Right lobe of liver (tissue), 4 donors: ENCODE results near the gene TEX44.

ENCODE experiments used
- POLR2A ChIP-seq: fragments of 450-650 bp; IDR thresholded peaks from one replicate; pipeline ENCODE4 v1.6.1; 2017; ENCODE audit warnings: antibody characterized with exemption, mild to moderate bottlenecking
- TF ChIP-seq, protein P1 (sequence below), 4 donors: fragments of 200-600 bp in 3 of 4; fragments of 450-650 bp in 1 of 4; IDR thresholded peaks; one replicate each; pipeline versions ENCODE4 v1.5.1 to v1.8.0; 2016 to 2022; ENCODE audit warnings: antibody characterized with exemption in 4 of 4, mild to moderate bottlenecking in 2 of 4
- donor health status: DM: no; HTN: no; CAD: no.
- donor health status: DM: no; HTN: no; CAD: no.
- donor health status: DM: no; HTN: yes; CAD: no.

GRCh38 chr2:231621051-231621879 is 28.6 kb downstream of the TEX44 start:
- TF ChIP-seq POLR2A, result no peak
- TF ChIP-seq, protein P1, sequence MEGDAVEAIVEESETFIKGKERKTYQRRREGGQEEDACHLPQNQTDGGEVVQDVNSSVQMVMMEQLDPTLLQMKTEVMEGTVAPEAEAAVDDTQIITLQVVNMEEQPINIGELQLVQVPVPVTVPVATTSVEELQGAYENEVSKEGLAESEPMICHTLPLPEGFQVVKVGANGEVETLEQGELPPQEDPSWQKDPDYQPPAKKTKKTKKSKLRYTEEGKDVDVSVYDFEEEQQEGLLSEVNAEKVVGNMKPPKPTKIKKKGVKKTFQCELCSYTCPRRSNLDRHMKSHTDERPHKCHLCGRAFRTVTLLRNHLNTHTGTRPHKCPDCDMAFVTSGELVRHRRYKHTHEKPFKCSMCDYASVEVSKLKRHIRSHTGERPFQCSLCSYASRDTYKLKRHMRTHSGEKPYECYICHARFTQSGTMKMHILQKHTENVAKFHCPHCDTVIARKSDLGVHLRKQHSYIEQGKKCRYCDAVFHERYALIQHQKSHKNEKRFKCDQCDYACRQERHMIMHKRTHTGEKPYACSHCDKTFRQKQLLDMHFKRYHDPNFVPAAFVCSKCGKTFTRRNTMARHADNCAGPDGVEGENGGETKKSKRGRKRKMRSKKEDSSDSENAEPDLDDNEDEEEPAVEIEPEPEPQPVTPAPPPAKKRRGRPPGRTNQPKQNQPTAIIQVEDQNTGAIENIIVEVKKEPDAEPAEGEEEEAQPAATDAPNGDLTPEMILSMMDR (IDR thresholded peaks at IDR 0.05), result no peak
